Measurements from ENCODE around the gene LRCH1.

The LRCH1 gene

GRCh38 chr13:46617229-46617721, 64.3 kb downstream of the LRCH1 start:
- DNase-seq: no peak

GRCh38 chr13:46617885-46618284, 64.9 kb downstream of the LRCH1 start:
- DNase-seq: no peak

GRCh38 chr13:46618694-46619254, 65.8 kb downstream of the LRCH1 start:
- DNase-seq: no peak

- DNase-seq: no peak
Observed at GRCh38 chr13:46620029-46620428, 67.1 kb downstream of the LRCH1 start.

- DNase-seq: no peak
Observed at GRCh38 chr13:46620471-46620870, 67.5 kb downstream of the LRCH1 start.

GRCh38 chr13:46621133-46621532, 68.2 kb downstream of the LRCH1 start:
- no peak for DNase-seq

GRCh38 chr13:46621792-46622629, 69.0 kb downstream of the LRCH1 start:
- no peak for DNase-seq

GRCh38 chr13:46622630-46623256, 69.8 kb downstream of the LRCH1 start:
- peak; percentile 85 for DNase-seq

GRCh38 chr13:46624353-46624752, 71.4 kb downstream of the LRCH1 start:
- no peak for DNase-seq

GRCh38 chr13:46624821-46625220, 71.9 kb downstream of the LRCH1 start:
- DNase-seq: no peak

- DNase-seq: no peak
Observed at GRCh38 chr13:46627462-46627861, 74.5 kb downstream of the LRCH1 start.

- no peak for DNase-seq
Observed at GRCh38 chr13:46628622-46629365, 75.8 kb downstream of the LRCH1 start.

GRCh38 chr13:46629811-46630413, 76.9 kb downstream of the LRCH1 start:
- DNase-seq: no peak

- DNase-seq: no peak
Observed at GRCh38 chr13:46630431-46631178, 77.6 kb downstream of the LRCH1 start.

- no peak for DNase-seq
Observed at GRCh38 chr13:46631179-46631542, 78.2 kb downstream of the LRCH1 start.

GRCh38 chr13:46632176-46632575, 79.2 kb downstream of the LRCH1 start:
- DNase-seq: peak; percentile 51

- peak; percentile 92 for DNase-seq
Observed at GRCh38 chr13:46633416-46633815, 80.4 kb downstream of the LRCH1 start.

GRCh38 chr13:46636451-46636850, 83.5 kb downstream of the LRCH1 start:
- DNase-seq: no peak

GRCh38 chr13:46637213-46637612, 84.2 kb downstream of the LRCH1 start:
- DNase-seq: no peak

GRCh38 chr13:46638262-46638661, 85.3 kb downstream of the LRCH1 start:
- no peak for DNase-seq

GRCh38 chr13:46639033-46639981, 86.3 kb downstream of the LRCH1 start:
- no peak for DNase-seq

Measured in fibroblast of skin of scalp (primary cell).